MM.1S (cell line): ENCODE results near the gene OBSCN.
"Not testable (repeated sequence)": the region's sequence is repeated elsewhere in the genome, so short reads cannot be mapped to it uniquely, and the experiment has no call there.

Experiments used
- DNase-seq: peaks from one replicate; pipeline ENCODE4 v3.0.0-alpha.2; 2015
- H2AFZ ChIP-seq: fragments of 300-600 bp; sonication (generic); 2 replicates; pipeline ENCODE4 v1.6.0; 2016; ENCODE audit warnings: antibody characterized with exemption, low read length
- H3F3A ChIP-seq: fragments of 300-600 bp; sonication (generic); 2 replicates; pipeline ENCODE4 v1.6.1; 2016; ENCODE audit warnings: mild to moderate bottlenecking, antibody characterized with exemption, low read length, moderate library complexity, mixed read lengths; ENCODE audit not compliant: insufficient read depth
- H3K27ac ChIP-seq: fragments of 300-600 bp; sonication (generic); 2 replicates; pipeline ENCODE4 v1.5.1; 2016; ENCODE audit warnings: mild to moderate bottlenecking, low read length
- H3K27me3 ChIP-seq: fragments of 300-600 bp; sonication (generic); replicated peaks from 2 replicates; pipeline ENCODE4 v1.6.0; 2016; ENCODE audit warnings: low read length; ENCODE audit not compliant: insufficient read depth
- H3K36me3 ChIP-seq: fragments of 300-600 bp; sonication (generic); replicated peaks from 2 replicates; pipeline ENCODE4 v1.6.1; 2016; ENCODE audit warnings: mild to moderate bottlenecking, low read length, mixed read lengths; ENCODE audit not compliant: insufficient read depth
- H3K4me1 ChIP-seq: fragments of 300-600 bp; sonication (generic); 2 replicates; pipeline ENCODE4 v1.6.1; 2016; ENCODE audit warnings: low read length, mixed read lengths
- H3K4me2 ChIP-seq: fragments of 300-600 bp; sonication (generic); 2 replicates; pipeline ENCODE4 v1.6.0; 2016; ENCODE audit warnings: low read depth, low read length
- H3K4me3 ChIP-seq: fragments of 300-600 bp; sonication (generic); 2 replicates; pipeline ENCODE4 v1.5.1; 2016; ENCODE audit warnings: low read length, mixed read lengths
- H3K79me2 ChIP-seq: fragments of 300-600 bp; sonication (generic); 2 replicates; pipeline ENCODE4 v1.6.1; 2016; ENCODE audit warnings: mixed run types, low read length, mixed read lengths
- H3K9ac ChIP-seq: fragments of 300-600 bp; sonication (generic); 2 replicates; pipeline ENCODE4 v1.6.1; 2016; ENCODE audit warnings: low read length, mixed read lengths
- H3K9me2 ChIP-seq: fragments of 300-600 bp; sonication (generic); replicated peaks from 2 replicates; pipeline ENCODE4 v1.6.1; 2016; ENCODE audit warnings: mild to moderate bottlenecking, low read length, mixed read lengths; ENCODE audit not compliant: insufficient read depth
- H3K9me3 ChIP-seq: fragments of 300-600 bp; sonication (generic); replicated peaks from 2 replicates; pipeline ENCODE4 v1.6.1; 2016; ENCODE audit warnings: mild to moderate bottlenecking, low read length, mixed read lengths; ENCODE audit not compliant: insufficient read depth
- H4K20me1 ChIP-seq: fragments of 300-600 bp; sonication (generic); 2 replicates; pipeline ENCODE4 v1.6.1; 2016; ENCODE audit warnings: mild to moderate bottlenecking, low read length, moderate library complexity, mixed read lengths; ENCODE audit not compliant: insufficient read depth
- EZH2 ChIP-seq: fragments of 300-600 bp; sonication (generic); optimal IDR thresholded peaks from 2 replicates; pipeline ENCODE3; 2017; ENCODE audit warnings: low read depth, mild to moderate bottlenecking, antibody characterized with exemption, low read length, mixed read lengths
- EZH2phosphoT487 ChIP-seq: fragments of 300-600 bp; sonication (generic); IDR thresholded peaks from 2 replicates; pipeline ENCODE4 v1.6.1; 2018; ENCODE audit warnings: antibody characterized with exemption, low read length
- TF ChIP-seq, protein P1 (sequence below): fragments of 300-600 bp; sonication (generic); IDR thresholded peaks from 2 replicates; pipeline ENCODE4 v1.5.1; 2016; ENCODE audit warnings: antibody characterized with exemption, low read length, mixed read lengths

OBSCN gene

DNA sequence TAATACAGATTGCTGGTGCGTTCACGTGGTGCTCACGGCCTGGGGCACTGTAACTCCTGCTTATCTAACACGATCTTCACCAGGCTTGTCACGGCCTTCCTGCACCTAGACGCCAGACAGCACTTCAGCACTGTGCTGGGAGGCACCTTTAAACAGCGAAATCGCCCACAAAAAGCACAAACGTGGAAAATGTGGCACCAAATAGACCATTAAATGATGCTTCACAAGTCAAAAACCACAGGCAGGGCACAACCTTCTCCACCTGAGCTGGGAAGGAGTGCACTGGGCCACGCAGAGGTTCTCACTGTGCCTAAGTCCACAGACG is 22.2 kb upstream of the OBSCN start:
- Histone ChIP-seq H3K27ac (no peak overlapping the region), H3K4me2 (no peak overlapping the region), H3F3A (no peaks in the 10 kb centered on the region), H3K36me3 (no peaks in the 10 kb centered on the region), H3K79me2 (no peaks in the 10 kb centered on the region), H2AFZ (no peak overlapping the region), H3K4me3 (no peak overlapping the region), H3K27me3 (no peaks in the 10 kb centered on the region), H3K9me2 (no peaks in the 10 kb centered on the region), H3K9me3 (no peaks in the 10 kb centered on the region), H3K4me1 (no peaks in the 10 kb centered on the region), H4K20me1 (no peaks in the 10 kb centered on the region), H3K9ac (no peak overlapping the region)
- DNase-seq, result no peak
- TF ChIP-seq, protein P1, sequence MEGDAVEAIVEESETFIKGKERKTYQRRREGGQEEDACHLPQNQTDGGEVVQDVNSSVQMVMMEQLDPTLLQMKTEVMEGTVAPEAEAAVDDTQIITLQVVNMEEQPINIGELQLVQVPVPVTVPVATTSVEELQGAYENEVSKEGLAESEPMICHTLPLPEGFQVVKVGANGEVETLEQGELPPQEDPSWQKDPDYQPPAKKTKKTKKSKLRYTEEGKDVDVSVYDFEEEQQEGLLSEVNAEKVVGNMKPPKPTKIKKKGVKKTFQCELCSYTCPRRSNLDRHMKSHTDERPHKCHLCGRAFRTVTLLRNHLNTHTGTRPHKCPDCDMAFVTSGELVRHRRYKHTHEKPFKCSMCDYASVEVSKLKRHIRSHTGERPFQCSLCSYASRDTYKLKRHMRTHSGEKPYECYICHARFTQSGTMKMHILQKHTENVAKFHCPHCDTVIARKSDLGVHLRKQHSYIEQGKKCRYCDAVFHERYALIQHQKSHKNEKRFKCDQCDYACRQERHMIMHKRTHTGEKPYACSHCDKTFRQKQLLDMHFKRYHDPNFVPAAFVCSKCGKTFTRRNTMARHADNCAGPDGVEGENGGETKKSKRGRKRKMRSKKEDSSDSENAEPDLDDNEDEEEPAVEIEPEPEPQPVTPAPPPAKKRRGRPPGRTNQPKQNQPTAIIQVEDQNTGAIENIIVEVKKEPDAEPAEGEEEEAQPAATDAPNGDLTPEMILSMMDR, result no peak
- TF ChIP-seq EZH2 (no peak), EZH2phosphoT487 (no peak)

DNA sequence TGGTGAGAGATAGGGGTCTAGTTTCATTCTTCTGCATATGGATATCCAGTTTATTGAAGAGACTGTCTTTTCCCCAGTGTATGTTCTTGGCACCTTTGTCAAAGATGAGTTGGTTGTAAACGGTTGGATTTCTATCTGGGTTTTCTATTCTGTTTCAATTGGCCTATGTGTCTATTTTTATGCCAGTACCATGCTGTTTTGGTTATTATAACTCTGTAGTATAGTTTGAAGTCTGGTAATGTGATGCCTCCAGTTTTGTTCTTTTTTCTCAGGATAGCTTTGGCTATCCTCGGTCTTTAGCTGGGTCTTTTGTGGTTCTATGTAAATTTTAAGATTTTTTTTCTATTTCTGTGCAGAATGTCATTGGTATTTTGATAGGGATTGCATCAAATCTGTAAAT is 19.6 kb upstream of the OBSCN start:
- not testable (repeated sequence) for H3F3A ChIP-seq, H3K4me3 ChIP-seq, H3K79me2 ChIP-seq, DNase-seq, H3K4me2 ChIP-seq, H3K36me3 ChIP-seq, H3K4me1 ChIP-seq, H3K9me2 ChIP-seq, H3K9ac ChIP-seq, H4K20me1 ChIP-seq, H2AFZ ChIP-seq, H3K9me3 ChIP-seq, H3K27ac ChIP-seq, H3K27me3 ChIP-seq

GRCh38 chr1:228190182-228190581 is 17.7 kb upstream of the OBSCN start:
- TF ChIP-seq, protein P1, result no peak
- no peak for TF ChIP-seq EZH2
- no peak for TF ChIP-seq EZH2phosphoT487
- H3K36me3 ChIP-seq, result no peaks in the 10 kb centered on the region
- no peak overlapping the region for H3K4me3 ChIP-seq
- H3K27me3 ChIP-seq, result no peaks in the 10 kb centered on the region
- H3K9me2 ChIP-seq, result no peaks in the 10 kb centered on the region
- no peak overlapping the region for H3K27ac ChIP-seq
- H2AFZ ChIP-seq, result no peak overlapping the region
- no peaks in the 10 kb centered on the region for H3K79me2 ChIP-seq
- no peaks in the 10 kb centered on the region for H3K4me1 ChIP-seq
- H3K9me3 ChIP-seq, result no peaks in the 10 kb centered on the region
- no peaks in the 10 kb centered on the region for H4K20me1 ChIP-seq
- DNase-seq, result no peak
- H3K4me2 ChIP-seq, result no peak overlapping the region
- H3K9ac ChIP-seq, result no peak overlapping the region
- no peaks in the 10 kb centered on the region for H3F3A ChIP-seq

- Histone ChIP-seq H4K20me1 (no peaks in the 10 kb centered on the region), H3K36me3 (no peaks in the 10 kb centered on the region), H3K79me2 (no peaks in the 10 kb centered on the region), H3K9me3 (no peaks in the 10 kb centered on the region), H3F3A (no peaks in the 10 kb centered on the region), H3K4me1 (no peaks in the 10 kb centered on the region), H3K27me3 (no peaks in the 10 kb centered on the region), H3K4me3 (no peak overlapping the region), H3K4me2 (no peak overlapping the region), H3K9ac (no peak overlapping the region), H3K9me2 (no peaks in the 10 kb centered on the region), H2AFZ (no peak overlapping the region), H3K27ac (no peak overlapping the region)
- TF ChIP-seq EZH2, result no peak
- no peak for TF ChIP-seq EZH2phosphoT487
- TF ChIP-seq, protein P1, result no peak
- no peak for DNase-seq
Observed at GRCh38 chr1:228190778-228191177, 17.1 kb upstream of the OBSCN start.
